Measurements from ENCODE around the gene RAB3C.

RAB3C gene

GRCh38 chr5:58606064-58606463, 23.2 kb downstream of the RAB3C start:
- no peak for DNase-seq (ENCODE audit: extremely low spot score)
- TF ChIP-seq CTCF (IDR thresholded peaks at IDR 0.05; ENCODE audit: control extremely low read depth, extremely low read depth, low read depth, missing control alignments): no peak
- POLR2A ChIA-PET: no interaction called here
- CTCF ChIA-PET: interaction anchor here (1.6 kb wide), 1 partner anchor 12 kb away, joined by 4 read pairs; no protein-coding TSS in a partner anchor

- no peak for TF ChIP-seq CTCF (IDR thresholded peaks at IDR 0.05; ENCODE audit: control extremely low read depth, extremely low read depth, low read depth, missing control alignments)
- no peak for DNase-seq (ENCODE audit: extremely low spot score)
- ChIA-PET POLR2A (no interaction called here), CTCF (interaction anchor here (1.3 kb wide), 1 partner anchor 11 kb away, joined by 3 read pairs; no protein-coding TSS in a partner anchor)
These were observed 33.1 kb downstream of the RAB3C start for GRCh38 chr5:58615972-58616371.

- no peak for TF ChIP-seq CTCF (IDR thresholded peaks at IDR 0.05; ENCODE audit: control extremely low read depth, extremely low read depth, low read depth, missing control alignments)
- DNase-seq (ENCODE audit: extremely low spot score): no peak
- CTCF ChIA-PET: interaction anchor here (2.4 kb wide), 1 partner anchor 14 kb away, joined by 7 read pairs; no protein-coding TSS in a partner anchor
- POLR2A ChIA-PET: no interaction called here
These were observed 34.4 kb downstream of the RAB3C start for GRCh38 chr5:58617241-58617640.

- ChIA-PET CTCF (interaction anchor here (1.0 kb wide), 1 partner anchor 17 kb away, joined by 3 read pairs; no protein-coding TSS in a partner anchor), POLR2A (interaction anchor here (0.6 kb wide), 1 partner anchor 1230 kb away, joined by 3 read pairs; no protein-coding TSS in a partner anchor)
- DNase-seq (ENCODE audit: extremely low spot score): no peak
- TF ChIP-seq CTCF (IDR thresholded peaks at IDR 0.05; ENCODE audit: control extremely low read depth, extremely low read depth, low read depth, missing control alignments): no peak
These were observed 37.5 kb downstream of the RAB3C start for GRCh38 chr5:58620336-58620735.

GRCh38 chr5:58622936-58623871, 40.3 kb downstream of the RAB3C start:
- ChIA-PET CTCF (interaction anchor here (1.2 to 1.3 kb wide), 2 partner anchors 9 to 13 kb away, joined by 3 to 4 read pairs; no protein-coding TSS in a partner anchor), POLR2A (no interaction called here)
- DNase-seq (ENCODE audit: extremely low spot score): no peak
- TF ChIP-seq CTCF (IDR thresholded peaks at IDR 0.05; ENCODE audit: control extremely low read depth, extremely low read depth, low read depth, missing control alignments): no peak

GRCh38 chr5:58628626-58629025, 45.8 kb downstream of the RAB3C start:
- no peak for TF ChIP-seq CTCF (IDR thresholded peaks at IDR 0.05; ENCODE audit: control extremely low read depth, extremely low read depth, low read depth, missing control alignments)
- POLR2A ChIA-PET: no interaction called here
- CTCF ChIA-PET: interaction anchor here (1.0 to 1.4 kb wide), 3 partner anchors 9 to 14 kb away, joined by 3 to 6 read pairs (median 4); no protein-coding TSS in a partner anchor
- no peak for DNase-seq (ENCODE audit: extremely low spot score)

Measured in GM10248 (cell line).